K562 (cell line): ENCODE data around the gene IL23R. TPM values are rescaled to one million over a fixed set of nuclear protein-coding genes. Genes with fewer than 3 reads are reported as not detected.

ENCODE experiments used
- ATAC-seq: fragments of 200-7000 bp; cut with Tn5 transposase; 3 replicates; pipeline ENCODE4 v1.9.1; 2020; ENCODE audit warnings: moderate library complexity
- BruUV-seq: library from RNA; stranded (reverse); fragments of 400-500 nt; replicated peaks from 2 replicates; lab custom pipeline; 2021; lab: Mats Ljungman, UMichigan
- CTCF ChIA-PET: fragments of 300-600 bp; formaldehyde crosslinking; extraction: SDS; loops from one replicate; lab custom pipeline; 2021; ENCODE audit warnings: low intra/inter-chr PET ratio; lab: Yijun Ruan, JAX
- POLR2A ChIA-PET: fragments of 300-600, 350-650 bp; sonication (Branson Sonifier 250); formaldehyde crosslinking; extraction: SDS; loops from one replicate; lab custom pipeline; 2021; ENCODE audit warnings: antibody characterized with exemption, inconsistent platforms; lab: Yijun Ruan, JAX
- DNase-seq, 4 experiments: peaks; one replicate each; pipeline versions ENCODE4 v3.0.0 to v3.0.0-alpha.2; 2011 to 2018; ENCODE audit warnings: low spot score in 3 of 4, mixed read lengths in 3 of 4; ENCODE audit errors: extremely low read depth in 1 of 4
- FAIRE-seq: peaks from 2 replicates; lab custom pipeline; 2011; peaks lifted over from hg19 to GRCh38; lab: Jason Lieb, UNC
- H2AFZ ChIP-seq: 2 replicates; pipeline ENCODE4 v1.6.0; 2011; ENCODE audit warnings: low read depth, low read length, control low read depth, inconsistent platforms
- H3K27ac ChIP-seq: fragments of 200-600 bp; 3 replicates; pipeline ENCODE4 v1.8.0; 2011; ENCODE audit warnings: low read depth, mild to moderate bottlenecking, control low read depth, inconsistent platforms, low read length, moderate library complexity, mixed read lengths; ENCODE audit errors: extremely low read depth
- H3K27me3 ChIP-seq, 2 experiments: fragments of 300-600 bp in 1 of 2; 2 replicates in 1 of 2; 3 replicates in 1 of 2; pipeline versions ENCODE4 v1.6.0 to v1.8.0; 2011; ENCODE audit warnings: inconsistent platforms in 2 of 2, low read length in 2 of 2, mild to moderate bottlenecking in 1 of 2, mixed read lengths in 1 of 2, moderate library complexity in 1 of 2; ENCODE audit not compliant: control insufficient read depth in 2 of 2, insufficient read depth in 2 of 2
- H3K36me3 ChIP-seq: fragments of 300-600 bp; 3 replicates; pipeline ENCODE4 v1.8.0; 2011; ENCODE audit warnings: mild to moderate bottlenecking, low read length, inconsistent platforms; ENCODE audit not compliant: control insufficient read depth, insufficient read depth
- H3K4me1 ChIP-seq, 2 experiments: fragments of 200-600 bp in 1 of 2; replicated peaks in 1 of 2; 2 replicates in 1 of 2; 3 replicates in 1 of 2; pipeline versions ENCODE4 v1.5.1 to v1.8.0; 2011; ENCODE audit warnings: inconsistent platforms in 2 of 2, low read length in 2 of 2, mild to moderate bottlenecking in 1 of 2, mixed read lengths in 1 of 2, moderate library complexity in 1 of 2; ENCODE audit not compliant: control insufficient read depth in 2 of 2, insufficient read depth in 2 of 2
- H3K4me2 ChIP-seq: 2 replicates; pipeline ENCODE4 v1.6.1; 2011; ENCODE audit warnings: low read length, control low read depth, inconsistent platforms, mixed read lengths; ENCODE audit not compliant: insufficient read depth
- H3K4me3 ChIP-seq: fragments of 200-600 bp; sonication (generic), shearing (Covaris generic); 2 replicates; pipeline ENCODE4 v1.5.1; 2016; ENCODE audit warnings: control low read depth, inconsistent platforms
- H3K79me2 ChIP-seq: fragments of 200-600 bp; 3 replicates; pipeline ENCODE4 v1.8.0; 2011; ENCODE audit warnings: low read length, inconsistent platforms; ENCODE audit not compliant: control insufficient read depth, insufficient read depth
- H3K9ac ChIP-seq, 2 experiments: 2 replicates each; pipeline versions ENCODE4 v1.6.0 to v1.6.1; 2011; ENCODE audit warnings: low read depth in 2 of 2, low read length in 2 of 2, control low read depth in 1 of 2, inconsistent platforms in 1 of 2, mild to moderate bottlenecking in 1 of 2, mixed read lengths in 1 of 2; ENCODE audit not compliant: insufficient read depth in 1 of 2
- H3K9me1 ChIP-seq: one replicate; pipeline ENCODE4 v1.6.0; 2011; ENCODE audit warnings: inconsistent platforms, mild to moderate bottlenecking, low read length, moderate library complexity; ENCODE audit not compliant: control insufficient read depth, insufficient read depth
- H3K9me3 ChIP-seq: replicated peaks from 2 replicates; pipeline ENCODE4 v1.5.1; 2011; ENCODE audit warnings: low read depth, low read length, inconsistent platforms; ENCODE audit not compliant: control insufficient read depth, insufficient read depth
- H4K20me1 ChIP-seq: replicated peaks from 2 replicates; pipeline ENCODE4 v1.6.1; 2011; ENCODE audit warnings: low read length, inconsistent platforms, mixed read lengths; ENCODE audit not compliant: control insufficient read depth, insufficient read depth
- NFIX ChIP-seq: fragments of 250-450 bp; sonication (Bioruptor Pico); IDR thresholded peaks from 2 replicates; pipeline ENCODE4 v1.4.0; 2020; ENCODE audit warnings: low read depth, mild to moderate bottlenecking, moderate library complexity
- NR2C2 ChIP-seq, 2 experiments: fragments of 200-800 bp in 1 of 2; sonication (Bioruptor generic) in 1 of 2; sonication (generic) in 1 of 2; formaldehyde crosslinking in 1 of 2; IDR thresholded peaks; 2 replicates each; pipeline versions ENCODE4 v1.6.1 to v1.8.0; 2016 to 2022; ENCODE audit warnings: mild to moderate bottlenecking in 1 of 2, missing compliant biosample characterization in 1 of 2, missing genetic modification characterization in 1 of 2, missing genetic modification reagents in 1 of 2
- RAD21 ChIP-seq, 2 experiments: fragments of 250-450 bp in 1 of 2; fragments of 450-650 bp in 1 of 2; sonication (Bioruptor Pico) in 1 of 2; formaldehyde crosslinking in 1 of 2; IDR thresholded peaks in 1 of 2; conservative IDR thresholded peaks in 1 of 2; 2 replicates each; pipeline versions ENCODE4 v1.4.0 to v1.8.0; 2020 to 2022; ENCODE audit warnings: mild to moderate bottlenecking in 2 of 2, moderate library complexity in 1 of 2
- REST ChIP-seq, 2 experiments: fragments of 450-650 bp; formaldehyde crosslinking in 1 of 2; IDR thresholded peaks; 2 replicates each; pipeline versions ENCODE4 v1.4.0 to v1.6.1; 2014 to 2020; ENCODE audit warnings: mild to moderate bottlenecking in 2 of 2, borderline replicate concordance in 1 of 2, low read depth in 1 of 2
- SMC3 ChIP-seq: conservative IDR thresholded peaks from 2 replicates; pipeline ENCODE4 v1.6.1; 2011; ENCODE audit warnings: low read depth, low read length, improper control_type of control experiment; ENCODE audit not compliant: insufficient read depth
- TOE1 ChIP-seq, 2 experiments: fragments of 450-650 bp in 1 of 2; sonication (generic) in 1 of 2; formaldehyde crosslinking in 1 of 2; IDR thresholded peaks; 2 replicates each; pipeline versions ENCODE4 v1.7.1 to v1.8.0; 2016 to 2022; ENCODE audit warnings: borderline replicate concordance in 2 of 2, mild to moderate bottlenecking in 2 of 2, antibody characterized with exemption in 1 of 2, inconsistent platforms in 1 of 2, low read depth in 1 of 2, missing genetic modification reagents in 1 of 2, moderate library complexity in 1 of 2
- WGBS: fragments of 100-300 bp; shearing (Covaris generic); methylation state at CpG from one replicate; pipeline ENCODE4 v1.1.6; 2016; ENCODE audit warnings: low coverage, mixed read lengths; ENCODE audit not compliant: insufficient coverage; ENCODE audit errors: missing lambda C conversion rate; 5-methylcytosine and 5-hydroxymethylcytosine counted together
- in situ Hi-C: fragments of 300-500 bp; cut with MboI; formaldehyde crosslinking; loops from 4 replicates; pipeline ENCODE4 v1.15.0; 2018; ENCODE audit warnings: inconsistent platforms, mixed read lengths
- intact Hi-C: fragments of 100-400 bp; cut with micrococcal nuclease; formaldehyde crosslinking; loops from 2 replicates; pipeline ENCODE4 v1.14.2; 2022
- polyA plus RNA-seq, 8 experiments: library from polyadenylated mRNA; depleted of rRNA in 4 of 8; stranded (reverse) in 5 of 8; unstranded in 3 of 8; fragments of >200 nt; fragmentation: Nextera tagmentation in 2 of 8; fragmentation: Illumina TruSeq in 1 of 8; extraction: Ambion mirVana in 2 of 8; extraction: Trizol in 1 of 8; gene quantifications; 2 replicates each; pipeline versions ENCODE4 v1.2.1 to v1.2.3, GENCODE V29; 2011 to 2014; ENCODE audit warnings: inconsistent platforms in 1 of 8, missing spikeins in 1 of 8
- total RNA-seq, 7 experiments: library from RNA; depleted of rRNA in 6 of 7; stranded (reverse); fragments of >200 nt in 6 of 7; fragmentation: Illumina TruSeq in 2 of 7; extraction: Trizol in 2 of 7; gene quantifications; 2 replicates each; pipeline versions ENCODE4 v1.2.1 to v1.2.3, GENCODE V29; 2011 to 2021; ENCODE audit warnings: low replicate concordance in 1 of 7

IL23R gene
- total and polyA plus RNA-seq, 9 of the 15 experiments (the other 6 are each of a cell fraction or from before 2014, with no cell fraction given) = 4.4 to 52.7 (median 22.8) TPM

GRCh38 chr1:67211589-67212563 lies 45.6 kb downstream of the IL23R start:
- in situ Hi-C loops = no loop called here
- peak; percentile 61 for ATAC-seq
- CTCF ChIA-PET = interaction anchor here (0.7 to 2.6 kb wide), 3 partner anchors 55 to 447 kb away, joined by 3 to 9 read pairs (median 5); no protein-coding TSS in a partner anchor
- TF ChIP-seq NR2C2 (CRISPR knock-in tag; IDR thresholded peaks at IDR 0.05) (no peak), NR2C2 (tag; IDR thresholded peaks at IDR 0.05) (no peak), RAD21 (CRISPR knock-in tag; conservative IDR thresholded peaks at IDR 0.05 in 1 of 2, IDR thresholded peaks at IDR 0.05 in 1 of 2) (peak; percentile 50 to 69), NFIX (CRISPR knock-in tag) (no peak), REST (IDR thresholded peaks at IDR 0.05; ENCODE audit: borderline replicate concordance) (peak; percentile 46; the same call in 1 of the 2 replicates), REST (CRISPR knock-in tag; IDR thresholded peaks at IDR 0.05; ENCODE audit: low read depth) (no peak), SMC3 (peak; percentile 37; the same call in 1 of the 2 replicates), TOE1 (IDR thresholded peaks at IDR 0.05; ENCODE audit: borderline replicate concordance) (no peak), TOE1 (CRISPR knock-in tag; IDR thresholded peaks at IDR 0.05; ENCODE audit: borderline replicate concordance, low read depth) (no peak)

More at GRCh38 chr1:67211589-67212563, 45.6 kb downstream of the IL23R start:
- POLR2A ChIA-PET = interaction anchor here (0.6 to 1.1 kb wide), 2 partner anchors 63 to 82 kb away, joined by 3 to 4 read pairs; no protein-coding TSS in a partner anchor
- Histone ChIP-seq H3K4me3 (no peak overlapping the region), H3K36me3 (peaks cover 49% of the 10 kb centered on the region), H3K27ac (no peak overlapping the region), H2AFZ (no peak overlapping the region), H3K9ac (no peak overlapping the region), H3K4me1 (peaks cover 4 to 13% of the 10 kb centered on the region in 2 experiments; a peak in 1 of 5 replicates), H4K20me1 (peaks cover 16% of the 10 kb centered on the region), H3K4me2 (peak overlapping the region; percentile 12; the same call in 1 of the 2 replicates), H3K9me3 (no peaks in the 10 kb centered on the region), H3K27me3 (no peaks in the 10 kb centered on the region), H3K79me2 (peaks cover 98% of the 10 kb centered on the region), H3K9me1 (no peaks in the 10 kb centered on the region)
- FAIRE-seq = peak; percentile 72
- no TSS peak for BruUV-seq
- intact Hi-C loops = loop anchor here (1.0 to 5.0 kb wide), 5 partner anchors 19 to 445 kb away; no protein-coding TSS in a partner anchor
- peak in 1 of 4 experiments; percentile 65 for DNase-seq
- 41% methylated on average over 4 of the region's 4 CpGs for WGBS
